Measurements from ENCODE around the gene B4GALT6. TPM values are rescaled to one million over a fixed set of nuclear protein-coding genes. Genes with fewer than 3 reads are reported as not detected.

Gene B4GALT6
- total RNA-seq, 2 donors from 2014 or later: 0.95 to 3.0 TPM

- no peak for TF ChIP-seq CTCF (IDR thresholded peaks at IDR 0.05)
- no peak for DNase-seq (ENCODE audit: low spot score)
- H3K27me3 ChIP-seq (replicated peaks; ENCODE audit: insufficient read depth): no peaks in the 10 kb centered on the region
- no peak for ATAC-seq (ENCODE audit: insufficient number of reproducible peaks, low FRiP score, low read depth)
- no peaks in the 10 kb centered on the region for H3K9me3 ChIP-seq
- H3K36me3 ChIP-seq: no peaks in the 10 kb centered on the region
- H3K27ac ChIP-seq: no peak overlapping the region
- H3K4me1 ChIP-seq (ENCODE audit: control insufficient read depth in 1 of 2, low read depth in 2 of 2): peaks cover 0 to 7% of the 10 kb centered on the region in 2 donors
- no peak overlapping the region for H3K4me3 ChIP-seq
These were observed 32.0 kb upstream of the B4GALT6 start for GRCh38 chr18:31716362-31716761.

- no peaks in the 10 kb centered on the region for H3K9me3 ChIP-seq
- H3K36me3 ChIP-seq: no peaks in the 10 kb centered on the region
- TF ChIP-seq CTCF (IDR thresholded peaks at IDR 0.05): no peak
- H3K4me1 ChIP-seq (ENCODE audit: control insufficient read depth in 1 of 2, low read depth in 2 of 2): peaks cover 7 to 9% of the 10 kb centered on the region in 2 donors
- no peaks in the 10 kb centered on the region for H3K27me3 ChIP-seq (replicated peaks; ENCODE audit: insufficient read depth)
- H3K27ac ChIP-seq: no peak overlapping the region
- no peak overlapping the region for H3K4me3 ChIP-seq
- ATAC-seq (ENCODE audit: insufficient number of reproducible peaks, low FRiP score, low read depth) (no peak), DNase-seq (ENCODE audit: low spot score) (no peak)
These were observed 27.2 kb upstream of the B4GALT6 start for GRCh38 chr18:31711365-31712172.

DNA sequence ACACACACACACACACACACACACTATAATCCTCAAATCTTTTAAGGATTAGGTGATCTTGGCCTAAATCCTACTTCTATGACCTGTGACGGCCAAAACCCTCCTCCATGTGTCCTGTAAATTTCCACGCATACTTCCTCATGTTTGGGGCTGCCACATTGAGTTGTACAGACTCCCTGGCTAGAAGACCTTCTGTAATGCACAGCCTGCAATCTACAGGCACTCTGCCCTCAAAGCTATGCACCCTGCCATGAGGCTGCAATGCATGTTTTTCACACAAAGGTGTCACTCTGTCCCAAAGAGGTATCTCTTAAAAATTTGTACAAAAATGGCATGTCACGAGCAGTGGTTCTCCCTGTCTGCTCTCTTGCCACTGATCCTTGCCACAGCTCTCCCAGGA is 26.4 kb upstream of the B4GALT6 start:
- no peak overlapping the region for H3K27ac ChIP-seq
- TF ChIP-seq CTCF (IDR thresholded peaks at IDR 0.05): no peak
- ATAC-seq (ENCODE audit: insufficient number of reproducible peaks, low FRiP score, low read depth): no peak
- no peak overlapping the region for H3K4me3 ChIP-seq
- H3K36me3 ChIP-seq: no peaks in the 10 kb centered on the region
- no peak for DNase-seq (ENCODE audit: low spot score)
- H3K4me1 ChIP-seq (ENCODE audit: control insufficient read depth in 1 of 2, low read depth in 2 of 2): peaks cover 7 to 9% of the 10 kb centered on the region in 2 donors
- no peaks in the 10 kb centered on the region for H3K9me3 ChIP-seq
- no peaks in the 10 kb centered on the region for H3K27me3 ChIP-seq (replicated peaks; ENCODE audit: insufficient read depth)

- Histone ChIP-seq H3K4me3 (no peak overlapping the region), H3K9me3 (no peaks in the 10 kb centered on the region), H3K27ac (no peak overlapping the region), H3K4me1 (ENCODE audit: control insufficient read depth in 1 of 2, low read depth in 2 of 2) (peaks cover 4 to 9% of the 10 kb centered on the region in 2 donors), H3K36me3 (no peaks in the 10 kb centered on the region), H3K27me3 (replicated peaks; ENCODE audit: insufficient read depth) (no peaks in the 10 kb centered on the region)
- no peak for ATAC-seq (ENCODE audit: insufficient number of reproducible peaks, low FRiP score, low read depth)
- DNase-seq (ENCODE audit: low spot score): no peak
- no peak for TF ChIP-seq CTCF (IDR thresholded peaks at IDR 0.05)
These were observed 23.4 kb upstream of the B4GALT6 start for GRCh38 chr18:31707815-31708214.

DNA sequence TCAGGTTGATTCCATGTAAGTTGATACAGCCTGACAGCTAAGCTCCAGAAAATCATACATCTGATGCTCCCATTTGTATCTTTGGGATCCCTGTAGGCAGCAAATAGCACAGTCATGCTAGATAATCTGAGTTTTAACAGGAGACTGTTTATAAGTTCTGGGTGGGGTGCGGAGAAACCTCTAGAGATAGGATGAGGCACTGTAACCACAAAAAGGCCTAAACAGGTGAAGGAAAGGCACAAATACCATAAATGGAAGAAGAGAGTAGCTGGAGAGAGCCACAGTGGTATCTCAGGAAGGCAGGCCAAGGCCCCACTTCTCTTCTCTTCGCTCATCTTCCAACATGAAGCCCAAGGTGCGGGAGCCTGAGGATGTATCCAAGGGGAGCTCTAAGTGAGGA is 18.1 kb upstream of the B4GALT6 start:
- Histone ChIP-seq H3K4me1 (ENCODE audit: control insufficient read depth in 1 of 2, low read depth in 2 of 2) (no peaks in the 10 kb centered on the region), H3K4me3 (no peak overlapping the region), H3K27me3 (replicated peaks; ENCODE audit: insufficient read depth) (no peaks in the 10 kb centered on the region), H3K27ac (no peak overlapping the region), H3K9me3 (no peaks in the 10 kb centered on the region), H3K36me3 (no peaks in the 10 kb centered on the region)
- DNase-seq (ENCODE audit: low spot score) (no peak), ATAC-seq (ENCODE audit: insufficient number of reproducible peaks, low FRiP score, low read depth) (no peak)
- TF ChIP-seq CTCF (IDR thresholded peaks at IDR 0.05): no peak
